Activated gamma-delta T cell treated with anti-CD3 and anti-CD28 coated beads, Interleukin-2, amount 50 U/mL, for 16 hours (primary cell): ENCODE measurements around the gene NUDT3.

Experiments used
- DNase-seq: peaks from one replicate; pipeline ENCODE4 v3.0.0-alpha.2; 2020; ENCODE audit warnings: low read depth

NUDT3 gene

DNA sequence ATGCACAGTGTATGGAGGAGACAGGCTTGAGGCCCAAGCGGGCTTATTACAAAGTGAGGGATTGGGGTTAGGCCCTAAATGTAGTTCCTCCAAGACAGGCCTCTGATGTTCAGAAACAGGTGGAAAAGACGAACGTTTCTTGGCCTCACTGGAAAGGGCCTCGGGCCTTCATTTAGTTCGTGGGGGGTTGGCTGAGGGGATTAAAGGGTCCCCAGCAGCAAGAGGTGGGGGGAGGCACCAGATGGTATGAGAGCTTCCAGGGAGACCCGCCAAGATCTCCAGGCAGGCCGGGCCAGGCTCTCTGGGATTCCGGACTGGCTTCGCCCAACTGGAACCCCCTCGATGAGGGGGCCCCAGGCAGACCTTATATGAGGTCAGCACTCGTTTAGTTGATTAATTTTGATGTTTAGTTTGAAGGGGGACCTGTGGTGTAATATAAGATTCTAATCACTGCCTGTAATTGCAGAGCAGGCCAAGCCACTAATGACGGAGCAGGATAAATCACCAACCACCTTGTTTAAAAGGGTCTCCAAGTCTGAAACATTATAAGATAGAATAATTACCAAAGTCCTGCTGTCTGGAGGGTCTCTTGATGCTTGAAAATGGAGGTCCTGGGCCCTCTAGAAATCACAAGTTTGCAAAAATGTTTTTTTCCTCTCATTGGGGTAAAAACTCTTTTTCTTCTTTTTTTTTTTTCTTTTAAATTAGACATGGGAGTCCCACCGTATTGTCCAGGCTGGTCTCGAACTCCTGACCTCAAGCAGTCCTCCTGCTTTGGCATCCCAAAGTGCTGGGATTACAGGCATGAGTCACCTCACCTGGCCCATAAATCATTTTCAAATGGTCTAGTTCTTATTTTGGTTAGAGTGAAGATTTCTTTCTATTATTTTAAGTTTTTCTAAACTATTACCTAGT lies 153.6 kb downstream of the NUDT3 start:
- DNase-seq = no peak

DNA sequence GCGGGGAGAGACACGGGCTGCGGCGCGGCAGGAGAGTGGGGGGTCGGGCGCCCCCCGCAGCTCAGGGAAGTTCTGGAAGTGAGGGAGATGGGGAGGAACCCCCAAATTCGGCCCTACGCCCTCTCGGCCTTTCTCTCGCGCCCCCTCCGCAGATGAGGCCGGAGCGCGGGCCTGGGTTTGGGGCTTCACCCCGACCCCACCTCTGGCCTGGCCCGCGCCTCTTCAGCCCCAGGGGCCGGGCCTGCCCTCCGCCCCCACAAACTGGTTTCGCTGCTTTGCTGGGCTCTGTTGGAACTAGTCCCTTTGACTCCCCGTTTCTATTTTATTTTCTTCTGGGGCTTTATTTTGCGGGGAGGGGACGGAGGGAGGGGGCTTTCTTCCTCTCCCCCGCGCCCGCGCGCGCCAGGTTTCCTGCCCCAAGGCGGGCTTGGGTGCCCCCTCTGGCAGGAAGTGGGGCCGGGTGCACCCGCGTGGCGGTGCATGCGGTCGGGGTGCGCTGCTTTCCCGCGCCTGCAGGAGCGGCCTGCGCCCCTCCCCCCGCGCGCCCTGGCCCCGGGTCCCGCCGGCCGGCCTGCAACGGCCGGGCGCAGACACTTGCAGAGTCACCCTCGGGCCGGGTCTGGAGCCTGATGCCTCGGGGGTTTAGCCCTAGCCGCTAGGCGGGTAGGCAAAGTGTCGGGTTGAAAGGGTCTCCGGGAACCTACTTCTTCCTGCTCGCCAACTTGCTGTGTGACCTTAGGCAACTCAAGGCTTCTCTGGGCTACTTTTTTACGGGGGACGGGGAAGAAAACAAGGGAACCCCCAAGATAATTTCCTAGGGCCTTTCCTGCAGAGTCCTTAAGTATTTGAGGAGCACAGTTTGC lies 154.5 kb downstream of the NUDT3 start:
- DNase-seq = peak; percentile 61

DNA sequence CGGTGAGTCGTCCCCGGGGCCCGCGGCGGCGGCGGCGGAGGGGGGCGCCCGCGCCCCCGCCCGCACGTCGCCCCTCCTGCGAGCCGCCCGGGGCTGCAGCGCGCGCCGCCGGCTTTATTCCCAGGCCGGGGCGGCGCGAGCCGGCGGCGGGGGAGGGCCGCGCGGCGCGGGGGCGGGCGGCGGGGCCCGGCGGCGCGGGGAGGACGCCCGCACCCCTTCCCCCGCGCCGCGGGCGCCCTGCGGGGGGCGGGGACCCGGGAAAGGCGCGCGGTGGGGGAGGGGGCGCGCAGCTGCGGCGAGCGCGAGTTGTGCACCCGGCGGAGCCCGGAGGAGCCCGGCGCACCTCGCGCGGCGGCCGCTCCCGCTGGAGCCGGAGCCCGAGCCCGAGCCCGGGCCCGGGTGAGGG lies 155.2 kb downstream of the NUDT3 start:
- DNase-seq = no peak

DNA sequence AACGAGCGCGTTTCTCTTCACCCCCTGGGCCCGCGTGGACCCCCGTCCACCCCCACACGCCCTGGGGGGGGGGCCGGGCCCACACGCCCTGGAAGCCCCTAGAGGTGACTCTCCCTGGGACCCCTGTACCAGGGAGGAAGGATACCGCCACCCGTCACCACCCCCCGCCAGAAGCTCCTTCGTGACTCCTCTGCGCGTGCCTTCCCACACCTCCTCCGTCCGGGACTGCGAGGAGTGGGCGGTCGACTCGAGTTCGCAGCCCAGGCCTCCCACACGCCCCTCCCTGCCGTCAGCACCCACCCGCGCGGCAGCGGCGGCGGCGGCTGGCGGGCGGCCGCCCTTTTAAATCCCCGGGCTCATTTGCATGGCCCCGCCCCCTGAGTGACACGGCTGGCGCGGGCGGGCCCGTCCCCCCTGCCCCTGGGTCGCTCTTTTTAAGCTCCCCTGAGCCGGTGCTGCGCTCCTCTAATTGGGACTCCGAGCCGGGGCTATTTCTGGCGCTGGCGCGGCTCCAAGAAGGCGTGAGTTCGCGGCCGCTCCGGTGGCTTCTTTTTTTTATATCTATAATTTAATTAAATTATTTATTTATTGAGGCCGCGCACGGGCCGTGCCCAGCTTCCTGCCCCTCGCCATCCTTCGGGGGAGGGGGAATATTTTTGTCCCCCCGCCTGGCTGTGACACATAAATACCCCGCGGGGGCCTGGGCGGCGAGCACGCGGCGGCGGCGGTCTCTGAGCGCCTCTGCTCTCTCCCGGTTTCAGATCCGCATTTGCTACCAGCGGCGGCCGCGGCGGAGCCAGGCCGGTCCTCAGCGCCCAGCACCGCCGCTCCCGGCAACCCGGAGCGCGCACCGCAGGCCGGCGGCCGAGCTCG lies 155.8 kb downstream of the NUDT3 start, which contains the start of gene HMGA1:
Gene HMGA1, plus strand, starts transcription at position 431 of the 873 bp plus-strand sequence. CDS start 3,908 bp downstream, outside the sequence.
- DNase-seq = peak; percentile 88

DNA sequence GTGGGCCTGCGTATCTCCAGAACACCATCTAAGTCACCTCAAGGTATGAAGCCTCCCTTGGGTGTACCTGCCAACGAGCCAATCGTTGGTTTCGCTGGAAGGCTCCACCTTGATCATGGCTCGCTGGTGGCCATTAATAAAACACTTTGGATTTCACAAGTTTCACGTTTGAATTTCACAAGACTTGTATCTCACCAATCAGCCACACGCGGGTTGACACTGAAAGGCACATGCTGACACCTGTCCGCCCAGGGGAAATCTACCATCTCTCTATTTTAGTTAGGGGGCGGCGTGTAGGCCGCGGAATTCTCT lies 156.4 kb downstream of the NUDT3 start:
- peak; percentile 44 for DNase-seq

DNA sequence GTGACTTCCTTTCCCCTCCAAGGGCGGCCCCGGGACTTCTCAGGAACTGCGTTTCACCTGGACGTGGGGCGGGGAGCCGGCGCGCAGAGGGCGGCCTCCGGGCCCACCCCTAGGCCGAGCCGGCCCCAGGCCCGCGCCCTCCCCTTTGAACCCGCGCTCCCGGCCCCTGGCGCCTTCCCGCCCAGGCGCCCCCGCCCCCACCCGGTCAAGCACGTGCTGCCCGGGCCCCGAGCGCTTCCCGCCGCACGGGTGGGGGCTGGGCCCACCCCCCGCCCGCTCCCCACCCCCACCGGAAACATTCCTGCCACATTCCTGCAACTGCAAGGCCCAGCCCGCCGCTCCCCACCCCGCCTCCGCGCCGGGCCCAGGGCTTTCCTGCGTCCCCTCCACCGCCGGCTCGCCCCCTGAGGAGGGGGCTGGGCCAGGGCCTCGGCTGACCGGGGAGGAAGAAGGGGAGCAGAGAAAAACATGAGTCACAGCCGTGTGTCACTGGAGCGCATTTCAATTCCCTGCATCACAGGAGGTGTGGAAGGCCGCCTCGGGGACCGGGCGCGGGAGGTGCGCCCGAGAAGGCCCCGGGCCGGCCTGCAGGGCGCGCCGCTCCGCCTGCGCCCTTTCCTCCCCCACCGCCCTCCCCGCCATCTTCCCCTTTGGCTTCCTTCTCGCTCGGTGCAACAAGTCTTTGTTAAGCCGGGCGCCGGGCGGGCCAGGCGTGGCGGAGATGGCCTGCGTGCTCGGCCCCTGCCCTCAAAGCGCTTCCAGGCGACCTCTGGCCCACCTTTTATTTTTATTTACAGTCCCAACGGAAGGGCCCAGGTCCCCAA lies 156.9 kb downstream of the NUDT3 start:
- DNase-seq = peak; percentile 39

DNA sequence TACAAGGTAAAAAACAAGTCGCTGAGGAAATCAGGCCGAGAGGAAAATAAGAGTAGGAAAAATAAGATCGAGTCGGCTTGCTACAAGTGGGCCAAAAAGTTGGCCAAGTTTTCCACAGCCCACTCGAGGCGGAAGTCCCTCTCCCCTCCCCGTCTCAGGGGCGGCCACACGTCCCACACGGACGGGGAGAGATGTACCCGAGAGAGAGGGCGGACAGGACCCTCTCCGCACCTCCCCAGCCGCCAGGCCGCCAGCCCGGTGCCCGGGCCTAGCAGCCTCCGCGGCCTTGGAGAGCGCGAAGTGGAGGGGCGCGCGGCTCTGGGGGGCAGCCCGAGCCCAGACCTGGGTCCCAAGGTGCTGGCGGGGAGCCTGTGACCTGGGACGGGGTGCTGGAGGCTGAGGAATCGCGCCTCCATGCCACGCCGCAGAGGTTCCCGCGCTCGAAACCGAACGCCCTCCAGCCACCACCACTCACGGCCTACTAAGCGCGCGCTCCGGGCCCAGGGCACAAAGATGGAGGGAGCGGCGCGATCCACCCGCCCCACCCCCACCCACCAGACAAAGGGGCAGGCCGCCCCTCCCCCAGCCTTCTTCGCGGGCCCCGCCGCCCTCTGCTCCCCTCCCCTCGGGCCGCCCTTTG lies 157.7 kb downstream of the NUDT3 start:
- no peak for DNase-seq

DNA sequence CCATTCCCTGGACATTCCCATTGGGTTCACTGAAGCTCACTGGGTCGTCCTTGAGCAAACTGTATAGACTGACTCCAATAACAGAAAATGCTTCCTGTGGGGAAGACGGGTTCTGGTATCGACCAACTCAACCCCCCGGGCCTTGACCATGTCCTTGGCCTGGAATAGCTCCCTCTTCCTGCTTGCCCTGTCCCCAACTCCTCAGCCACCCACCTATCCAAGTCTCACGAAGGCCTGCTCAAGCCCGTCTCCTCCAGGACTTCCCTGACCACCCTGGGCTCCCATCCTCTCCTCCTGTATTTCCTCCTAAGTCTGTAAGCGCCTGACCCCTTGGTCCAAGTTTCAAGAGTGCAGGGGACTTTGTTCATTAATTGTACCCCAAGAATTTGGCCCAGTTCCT lies 158.6 kb downstream of the NUDT3 start:
- no peak for DNase-seq

DNA sequence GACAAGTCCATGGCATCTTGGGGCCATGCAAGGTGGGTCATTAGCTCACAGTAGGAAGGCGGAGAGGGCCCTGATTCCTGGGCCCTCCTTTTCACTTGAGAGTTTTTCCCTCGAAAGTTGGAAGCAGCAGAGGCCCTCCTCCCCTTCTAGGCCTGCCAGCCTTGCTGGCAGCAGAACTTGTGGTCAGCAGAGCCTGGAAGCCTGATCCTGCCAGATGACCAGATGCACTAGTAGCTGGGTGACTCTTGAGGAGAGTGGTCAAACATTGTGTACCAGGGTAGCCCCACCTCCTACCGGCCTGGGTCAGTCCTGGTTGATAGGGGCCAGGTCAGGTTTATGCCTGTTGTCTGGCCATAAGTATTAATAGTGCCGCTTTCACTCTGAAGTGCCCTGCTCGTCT lies 159.6 kb downstream of the NUDT3 start:
- DNase-seq = no peak

DNA sequence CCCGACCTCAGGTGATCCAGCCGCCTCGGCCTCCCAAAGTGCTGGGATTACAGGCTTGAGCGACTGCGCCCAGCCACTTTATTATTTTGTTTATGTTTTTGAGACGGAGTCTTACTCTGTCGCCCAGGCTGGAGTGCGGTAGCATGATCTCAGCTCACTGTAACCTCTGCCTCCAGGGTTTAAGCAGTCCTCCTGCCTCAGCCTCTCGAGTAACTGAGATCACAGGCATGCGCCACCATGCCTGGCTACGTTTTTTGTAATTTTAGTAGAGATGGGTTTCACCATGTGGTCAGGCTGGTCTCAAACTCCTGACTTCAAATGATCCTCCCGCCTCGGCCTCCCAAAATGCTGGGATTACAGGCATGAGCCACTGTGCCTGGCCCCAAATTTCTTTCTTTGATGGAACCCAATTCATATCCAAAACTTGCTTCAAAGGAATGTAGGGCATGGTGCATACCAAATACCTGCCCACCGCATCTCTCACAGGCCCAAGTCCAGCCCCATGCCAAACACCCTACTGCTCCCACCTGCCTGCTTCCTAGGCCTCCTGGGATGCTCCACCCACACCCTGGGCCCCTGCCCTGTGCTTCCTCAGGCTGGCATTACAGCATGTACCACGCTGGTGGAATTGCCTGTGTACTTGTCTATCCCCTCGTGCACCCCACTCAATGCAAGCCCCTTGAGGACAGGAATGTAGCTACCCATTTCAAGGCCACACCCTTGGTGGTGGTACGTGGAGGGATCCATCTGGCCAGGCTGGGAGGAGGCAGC lies 160.7 kb downstream of the NUDT3 start:
- DNase-seq = no peak

DNA sequence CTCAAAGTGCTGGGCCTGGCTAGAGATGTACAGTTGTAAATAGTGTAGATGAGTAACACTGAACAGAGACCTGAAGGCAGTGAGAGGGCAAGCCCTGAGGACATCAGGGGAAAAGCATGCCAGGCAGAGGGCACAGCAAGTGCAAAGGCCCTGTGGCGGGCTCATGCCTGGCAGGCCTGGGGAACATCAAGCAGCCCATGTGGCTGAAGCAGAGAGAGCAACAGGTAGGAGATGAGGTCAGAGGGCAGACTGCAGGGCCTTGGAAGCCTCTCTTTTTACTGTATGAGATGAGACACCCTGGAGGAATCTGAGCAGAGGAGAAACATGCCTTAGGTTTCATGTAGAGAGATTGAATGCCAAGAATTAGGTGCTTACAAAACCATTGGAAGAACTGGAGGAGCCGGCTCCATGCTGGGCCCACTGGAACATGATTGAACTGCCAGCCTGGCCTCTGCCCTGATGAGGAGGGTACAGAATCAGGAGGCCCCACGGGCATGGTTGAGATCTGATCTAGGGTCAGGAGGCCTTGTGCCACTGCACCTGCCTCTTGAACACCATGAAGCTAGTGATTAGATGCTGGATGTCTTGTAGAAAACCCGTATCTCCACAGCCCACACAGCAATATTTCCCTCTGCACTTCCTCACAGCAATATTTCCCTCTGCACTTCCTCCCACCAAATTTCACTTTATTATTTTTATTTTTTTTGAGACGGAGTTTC lies 161.7 kb downstream of the NUDT3 start:
- DNase-seq = no peak

DNA sequence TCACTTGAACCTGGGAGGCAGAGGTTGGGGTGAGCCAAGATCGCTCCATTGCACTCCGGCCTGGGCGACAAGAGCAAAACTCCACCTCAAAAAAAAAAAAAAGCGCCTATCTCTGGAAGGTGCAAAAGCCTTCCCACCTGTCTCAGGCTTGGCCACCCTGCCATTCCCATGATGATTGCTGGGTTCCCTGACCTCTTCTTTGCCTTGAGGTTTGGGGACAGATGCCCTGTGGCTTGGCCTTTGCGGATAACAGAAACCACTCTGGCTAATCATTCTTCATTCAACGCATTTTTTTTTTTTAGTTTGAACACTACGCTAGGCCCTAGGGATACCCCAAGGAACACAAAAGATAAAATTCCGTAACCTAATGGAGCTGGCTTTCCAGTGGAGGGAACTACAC lies 162.6 kb downstream of the NUDT3 start:
- no peak for DNase-seq
